ENCODE measurements around the gene EBF3. TPM values are rescaled to one million over a fixed set of nuclear protein-coding genes. Genes with fewer than 3 reads are reported as not detected.
A peak's percentile ranks its signal among the peaks of the same experiment; 100 is the strongest.

Gene EBF3
- total RNA-seq, 2 donors from 2014 or later = not detected

- Mint-ChIP-seq H3K27me3 (no peaks in the 10 kb centered on the region), H3K4me3 (no peak overlapping the region)
These were observed 47.5 kb downstream of the EBF3 start for GRCh38 chr10:129916506-129916995.

GRCh38 chr10:129915526-129916378 is 48.3 kb downstream of the EBF3 start:
- no peaks in the 10 kb centered on the region for H3K36me3 Mint-ChIP-seq
- no peak overlapping the region for H3K4me3 Mint-ChIP-seq
- ATAC-seq (peak in 1 of 2 donors; percentile 14), DNase-seq (ENCODE audit: low spot score) (peak; percentile 38)
- no peaks in the 10 kb centered on the region for H3K9me3 Mint-ChIP-seq
- H3K4me1 Mint-ChIP-seq (ENCODE audit: low read depth in 2 of 2) = no peaks in the 10 kb centered on the region
- H3K27me3 Mint-ChIP-seq = no peaks in the 10 kb centered on the region
- H3K27ac Mint-ChIP-seq = no peak overlapping the region

More at GRCh38 chr10:129916506-129916995, 47.5 kb downstream of the EBF3 start:
- DNase-seq (ENCODE audit: low spot score) (peak; percentile 23), ATAC-seq (no peak)
- H3K9me3 Mint-ChIP-seq = no peaks in the 10 kb centered on the region
- no peak overlapping the region for H3K27ac Mint-ChIP-seq
- H3K36me3 Mint-ChIP-seq = no peaks in the 10 kb centered on the region
- H3K4me1 Mint-ChIP-seq (ENCODE audit: low read depth in 2 of 2) = no peaks in the 10 kb centered on the region

GRCh38 chr10:129914960-129915359 is 49.1 kb downstream of the EBF3 start:
- Mint-ChIP-seq H3K36me3 (no peaks in the 10 kb centered on the region), H3K4me3 (no peak overlapping the region), H3K27ac (no peak overlapping the region), H3K27me3 (no peaks in the 10 kb centered on the region), H3K9me3 (no peaks in the 10 kb centered on the region), H3K4me1 (ENCODE audit: low read depth in 2 of 2) (no peaks in the 10 kb centered on the region)
- DNase-seq (ENCODE audit: low spot score) = no peak
- no peak for ATAC-seq

GRCh38 chr10:129914153-129914855 is 49.8 kb downstream of the EBF3 start:
- H3K27ac Mint-ChIP-seq = no peak overlapping the region

GRCh38 chr10:129912986-129913695 is 50.9 kb downstream of the EBF3 start:
- Mint-ChIP-seq H3K4me1 (ENCODE audit: low read depth in 2 of 2) (no peaks in the 10 kb centered on the region), H3K9me3 (no peaks in the 10 kb centered on the region), H3K36me3 (no peaks in the 10 kb centered on the region), H3K27ac (no peak overlapping the region), H3K4me3 (no peak overlapping the region), H3K27me3 (no peaks in the 10 kb centered on the region)
- ATAC-seq = no peak
- peak; percentile 23 for DNase-seq (ENCODE audit: low spot score)

More at GRCh38 chr10:129914153-129914855, 49.8 kb downstream of the EBF3 start:
- ATAC-seq (no peak), DNase-seq (ENCODE audit: low spot score) (peak; percentile 20)
- H3K36me3 Mint-ChIP-seq = no peaks in the 10 kb centered on the region
- H3K4me1 Mint-ChIP-seq (ENCODE audit: low read depth in 2 of 2) = no peaks in the 10 kb centered on the region
- no peak overlapping the region for H3K4me3 Mint-ChIP-seq
- no peaks in the 10 kb centered on the region for H3K27me3 Mint-ChIP-seq
- H3K9me3 Mint-ChIP-seq = no peaks in the 10 kb centered on the region

GRCh38 chr10:129912166-129912917 is 51.7 kb downstream of the EBF3 start:
- H3K36me3 Mint-ChIP-seq = no peaks in the 10 kb centered on the region
- no peaks in the 10 kb centered on the region for H3K27me3 Mint-ChIP-seq
- DNase-seq (ENCODE audit: low spot score) (peak; percentile 41), ATAC-seq (no peak)
- H3K9me3 Mint-ChIP-seq = no peaks in the 10 kb centered on the region
- no peak overlapping the region for H3K4me3 Mint-ChIP-seq
- no peak overlapping the region for H3K27ac Mint-ChIP-seq
- no peaks in the 10 kb centered on the region for H3K4me1 Mint-ChIP-seq (ENCODE audit: low read depth in 2 of 2)

- H3K36me3 Mint-ChIP-seq = no peaks in the 10 kb centered on the region
- no peaks in the 10 kb centered on the region for H3K9me3 Mint-ChIP-seq
- H3K4me3 Mint-ChIP-seq = no peak overlapping the region
- peak; percentile 29 for DNase-seq (ENCODE audit: low spot score)
- peaks cover 0 to 2% of the 10 kb centered on the region in 2 donors for H3K27me3 Mint-ChIP-seq
- H3K4me1 Mint-ChIP-seq (ENCODE audit: low read depth in 2 of 2) = no peaks in the 10 kb centered on the region
- ATAC-seq = no peak
- no peak overlapping the region for H3K27ac Mint-ChIP-seq
These were observed 52.5 kb downstream of the EBF3 start for GRCh38 chr10:129911451-129912165.

- ATAC-seq (no peak), DNase-seq (ENCODE audit: low spot score) (peak; percentile 35)
- H3K9me3 Mint-ChIP-seq = no peaks in the 10 kb centered on the region
- no peaks in the 10 kb centered on the region for H3K4me1 Mint-ChIP-seq (ENCODE audit: low read depth in 2 of 2)
- peaks cover 0 to 2% of the 10 kb centered on the region in 2 donors for H3K27me3 Mint-ChIP-seq
- no peak overlapping the region for H3K4me3 Mint-ChIP-seq
- no peaks in the 10 kb centered on the region for H3K36me3 Mint-ChIP-seq
- no peak overlapping the region for H3K27ac Mint-ChIP-seq
These were observed 53.2 kb downstream of the EBF3 start for GRCh38 chr10:129910861-129911260.

GRCh38 chr10:129909531-129910256 is 54.4 kb downstream of the EBF3 start:
- Mint-ChIP-seq H3K27ac (no peak overlapping the region), H3K4me1 (ENCODE audit: low read depth in 2 of 2) (no peaks in the 10 kb centered on the region), H3K27me3 (peaks cover under 1 to 2% of the 10 kb centered on the region in 2 donors), H3K9me3 (no peaks in the 10 kb centered on the region), H3K4me3 (no peak overlapping the region), H3K36me3 (no peaks in the 10 kb centered on the region)
- ATAC-seq = no peak
- peak; percentile 23 for DNase-seq (ENCODE audit: low spot score)

GRCh38 chr10:129909080-129909479 is 55.0 kb downstream of the EBF3 start:
- H3K4me1 Mint-ChIP-seq (ENCODE audit: low read depth in 2 of 2) = no peaks in the 10 kb centered on the region
- ATAC-seq = no peak

GRCh38 chr10:129908406-129908805 is 55.7 kb downstream of the EBF3 start:
- Mint-ChIP-seq H3K36me3 (no peaks in the 10 kb centered on the region), H3K4me3 (no peak overlapping the region), H3K9me3 (no peaks in the 10 kb centered on the region), H3K27ac (no peak overlapping the region), H3K27me3 (peaks cover 6 to 8% of the 10 kb centered on the region in 2 donors), H3K4me1 (ENCODE audit: low read depth in 2 of 2) (no peaks in the 10 kb centered on the region)
- peak; percentile 3 for DNase-seq (ENCODE audit: low spot score)
- no peak for ATAC-seq

More at GRCh38 chr10:129909080-129909479, 55.0 kb downstream of the EBF3 start:
- Mint-ChIP-seq H3K27ac (no peak overlapping the region), H3K9me3 (no peaks in the 10 kb centered on the region), H3K27me3 (peaks cover 6% of the 10 kb centered on the region in 2 donors), H3K4me3 (no peak overlapping the region), H3K36me3 (no peaks in the 10 kb centered on the region)
- DNase-seq (ENCODE audit: low spot score) = peak; percentile 18

GRCh38 chr10:129905553-129905952 is 58.5 kb downstream of the EBF3 start:
- H3K27me3 Mint-ChIP-seq = peaks cover 6 to 8% of the 10 kb centered on the region in 2 donors
- DNase-seq (ENCODE audit: low spot score) (peak; percentile 18), ATAC-seq (no peak)
- H3K4me3 Mint-ChIP-seq = no peak overlapping the region
- no peak overlapping the region for H3K27ac Mint-ChIP-seq
- no peaks in the 10 kb centered on the region for H3K36me3 Mint-ChIP-seq
- no peaks in the 10 kb centered on the region for H3K4me1 Mint-ChIP-seq (ENCODE audit: low read depth in 2 of 2)
- H3K9me3 Mint-ChIP-seq = no peaks in the 10 kb centered on the region

Data from natural killer cell treated with Interleukin-12 subunit alpha and Interleukin-12 subunit beta and Interleukin-15 and Interleukin-18, amount 100 ng/mL, for 72 hours (primary cell).